Mucosa of stomach (tissue), 1 donor: ENCODE results near the gene MARCHF6.
"Not testable (repeated sequence)": the region's sequence is repeated elsewhere in the genome, so short reads cannot be mapped to it uniquely, and the experiment has no call there.

Experiments
- H3K27me3 ChIP-seq: one replicate; pipeline ENCODE4 v1.7.0; 2013; ENCODE audit warnings: mild to moderate bottlenecking, low read length; ENCODE audit not compliant: control insufficient read depth, insufficient read depth
- H3K36me3 ChIP-seq: one replicate; pipeline ENCODE4 v1.7.0; 2013; ENCODE audit warnings: low read length; ENCODE audit not compliant: control insufficient read depth, insufficient read depth
- H3K4me1 ChIP-seq: one replicate; pipeline ENCODE4 v1.7.0; 2013; ENCODE audit warnings: mild to moderate bottlenecking, low read length; ENCODE audit not compliant: control insufficient read depth, insufficient read depth
- H3K4me3 ChIP-seq: one replicate; pipeline ENCODE4 v1.7.0; 2013; ENCODE audit warnings: low read length
- H3K9ac ChIP-seq: one replicate; pipeline ENCODE4 v1.7.0; 2013; ENCODE audit warnings: mild to moderate bottlenecking, low read length, moderate library complexity
- H3K9me3 ChIP-seq: one replicate; pipeline ENCODE4 v1.7.0; 2013; ENCODE audit warnings: mild to moderate bottlenecking, low read length, moderate library complexity; ENCODE audit not compliant: control insufficient read depth
- donor health status: Pancreatic carcinoma.

The MARCHF6 gene

GRCh38 chr5:10339058-10339811, 14.3 kb upstream of the MARCHF6 start:
- H3K9ac ChIP-seq, result no peak overlapping the region
- no peaks in the 10 kb centered on the region for H3K27me3 ChIP-seq
- H3K4me3 ChIP-seq, result no peak overlapping the region
- no peaks in the 10 kb centered on the region for H3K36me3 ChIP-seq
- no peaks in the 10 kb centered on the region for H3K9me3 ChIP-seq
- H3K4me1 ChIP-seq, result no peaks in the 10 kb centered on the region

- Histone ChIP-seq H3K27me3 (no peaks in the 10 kb centered on the region), H3K9ac (no peak overlapping the region), H3K4me1 (no peaks in the 10 kb centered on the region), H3K36me3 (no peaks in the 10 kb centered on the region), H3K4me3 (no peak overlapping the region), H3K9me3 (no peaks in the 10 kb centered on the region)
Observed at GRCh38 chr5:10339958-10340357, 13.5 kb upstream of the MARCHF6 start.

GRCh38 chr5:10343486-10343885, 10.0 kb upstream of the MARCHF6 start:
- no peaks in the 10 kb centered on the region for H3K9me3 ChIP-seq
- H3K9ac ChIP-seq, result no peak overlapping the region
- H3K4me1 ChIP-seq, result no peaks in the 10 kb centered on the region
- no peak overlapping the region for H3K4me3 ChIP-seq
- no peaks in the 10 kb centered on the region for H3K36me3 ChIP-seq
- H3K27me3 ChIP-seq, result no peaks in the 10 kb centered on the region

- H3K9me3 ChIP-seq, H3K9ac ChIP-seq, H3K4me3 ChIP-seq, H3K4me1 ChIP-seq, H3K27me3 ChIP-seq, H3K36me3 ChIP-seq: not testable (repeated sequence)
Observed at GRCh38 chr5:10344461-10345106, 8.9 kb upstream of the MARCHF6 start.

- Histone ChIP-seq H3K4me1 (peaks cover 18% of the 10 kb centered on the region), H3K27me3 (no peaks in the 10 kb centered on the region)
Observed at GRCh38 chr5:10348258-10348657, 5.2 kb upstream of the MARCHF6 start.

GRCh38 chr5:10351199-10351905, 2.1 kb upstream of the MARCHF6 start:
- Histone ChIP-seq H3K36me3 (no peaks in the 10 kb centered on the region), H3K4me1 (peaks cover 18% of the 10 kb centered on the region), H3K9me3 (no peaks in the 10 kb centered on the region), H3K27me3 (no peaks in the 10 kb centered on the region), H3K4me3 (no peak overlapping the region), H3K9ac (no peak overlapping the region)

More at GRCh38 chr5:10348258-10348657, 5.2 kb upstream of the MARCHF6 start:
- H3K9me3 ChIP-seq, result no peaks in the 10 kb centered on the region
- no peak overlapping the region for H3K4me3 ChIP-seq
- no peak overlapping the region for H3K9ac ChIP-seq
- no peaks in the 10 kb centered on the region for H3K36me3 ChIP-seq

- Histone ChIP-seq H3K9ac (no peak overlapping the region), H3K36me3 (no peaks in the 10 kb centered on the region), H3K4me1 (peaks cover 18% of the 10 kb centered on the region)
Observed at GRCh38 chr5:10351919-10352318, 1.6 kb upstream of the MARCHF6 start.

GRCh38 chr5:10352430-10353240, 860 bp upstream of the MARCHF6 start:
- Histone ChIP-seq H3K27me3 (no peaks in the 10 kb centered on the region), H3K9ac (peak overlapping the region; percentile 95), H3K4me1 (peaks cover 21% of the 10 kb centered on the region), H3K9me3 (no peaks in the 10 kb centered on the region), H3K4me3 (peak overlapping the region; percentile 72), H3K36me3 (no peaks in the 10 kb centered on the region)

More at GRCh38 chr5:10351919-10352318, 1.6 kb upstream of the MARCHF6 start:
- Histone ChIP-seq H3K4me3 (no peak overlapping the region), H3K27me3 (no peaks in the 10 kb centered on the region), H3K9me3 (no peaks in the 10 kb centered on the region)

GRCh38 chr5:10354048-10354872, 765 bp downstream of the MARCHF6 start:
- H3K27me3 ChIP-seq, result no peaks in the 10 kb centered on the region
- no peaks in the 10 kb centered on the region for H3K36me3 ChIP-seq
- peak overlapping the region; percentile 95 for H3K9ac ChIP-seq
- no peaks in the 10 kb centered on the region for H3K9me3 ChIP-seq
- peak overlapping the region; percentile 48 for H3K4me3 ChIP-seq
- H3K4me1 ChIP-seq, result peaks cover 28% of the 10 kb centered on the region

GRCh38 chr5:10355071-10355889, 1.8 kb downstream of the MARCHF6 start:
- Histone ChIP-seq H3K36me3 (no peaks in the 10 kb centered on the region), H3K9me3 (no peaks in the 10 kb centered on the region), H3K4me3 (peak overlapping the region; percentile 48), H3K4me1 (peaks cover 28% of the 10 kb centered on the region), H3K27me3 (no peaks in the 10 kb centered on the region), H3K9ac (peak overlapping the region; percentile 95)
